ENCODE results near the gene MYO5A.

The MYO5A gene

GRCh38 chr15:52415628-52416027 lies 113.1 kb downstream of the MYO5A start:
- no peak for DNase-seq

- no peak for DNase-seq
Observed at GRCh38 chr15:52414936-52415335, 113.7 kb downstream of the MYO5A start.

GRCh38 chr15:52408823-52409222 lies 119.9 kb downstream of the MYO5A start:
- DNase-seq, result no peak

GRCh38 chr15:52407374-52407773 lies 121.3 kb downstream of the MYO5A start:
- no peak for DNase-seq

GRCh38 chr15:52406601-52407000 lies 122.1 kb downstream of the MYO5A start:
- no peak for DNase-seq

GRCh38 chr15:52405856-52406255 lies 122.8 kb downstream of the MYO5A start:
- no peak for DNase-seq

- no peak for DNase-seq
Observed at GRCh38 chr15:52397118-52397517, 131.6 kb downstream of the MYO5A start.

- no peak for DNase-seq
Observed at GRCh38 chr15:52394118-52394517, 134.6 kb downstream of the MYO5A start.

- DNase-seq, result no peak
Observed at GRCh38 chr15:52392008-52392687, 136.5 kb downstream of the MYO5A start.

GRCh38 chr15:52391069-52391468 lies 137.6 kb downstream of the MYO5A start:
- DNase-seq, result no peak

GRCh38 chr15:52385670-52386069 lies 143.0 kb downstream of the MYO5A start:
- no peak for DNase-seq

GRCh38 chr15:52383100-52383588 lies 145.5 kb downstream of the MYO5A start:
- no peak for DNase-seq

GRCh38 chr15:52382647-52383046 lies 146.0 kb downstream of the MYO5A start:
- no peak for DNase-seq

- no peak for DNase-seq
Observed at GRCh38 chr15:52379395-52380106, 149.1 kb downstream of the MYO5A start.

GRCh38 chr15:52378746-52379394 lies 149.8 kb downstream of the MYO5A start:
- DNase-seq, result no peak

- DNase-seq, result no peak
Observed at GRCh38 chr15:52370010-52370409, 158.7 kb downstream of the MYO5A start.

GRCh38 chr15:52369455-52369854 lies 159.2 kb downstream of the MYO5A start:
- no peak for DNase-seq

- no peak for DNase-seq
Observed at GRCh38 chr15:52369030-52369429, 159.7 kb downstream of the MYO5A start.

- DNase-seq, result no peak
Observed at GRCh38 chr15:52368402-52368801, 160.3 kb downstream of the MYO5A start.

- DNase-seq, result no peak
Observed at GRCh38 chr15:52362497-52362896, 166.2 kb downstream of the MYO5A start.

GRCh38 chr15:52361975-52362494 lies 166.6 kb downstream of the MYO5A start:
- DNase-seq, result no peak

GRCh38 chr15:52361494-52361893 lies 167.2 kb downstream of the MYO5A start:
- DNase-seq, result no peak

Data from CD4-positive, alpha-beta T cell treated with Interleukin-10 for 1 hour (primary cell).